ENCODE measurements around the gene TMEM18.

The TMEM18 gene

DNA sequence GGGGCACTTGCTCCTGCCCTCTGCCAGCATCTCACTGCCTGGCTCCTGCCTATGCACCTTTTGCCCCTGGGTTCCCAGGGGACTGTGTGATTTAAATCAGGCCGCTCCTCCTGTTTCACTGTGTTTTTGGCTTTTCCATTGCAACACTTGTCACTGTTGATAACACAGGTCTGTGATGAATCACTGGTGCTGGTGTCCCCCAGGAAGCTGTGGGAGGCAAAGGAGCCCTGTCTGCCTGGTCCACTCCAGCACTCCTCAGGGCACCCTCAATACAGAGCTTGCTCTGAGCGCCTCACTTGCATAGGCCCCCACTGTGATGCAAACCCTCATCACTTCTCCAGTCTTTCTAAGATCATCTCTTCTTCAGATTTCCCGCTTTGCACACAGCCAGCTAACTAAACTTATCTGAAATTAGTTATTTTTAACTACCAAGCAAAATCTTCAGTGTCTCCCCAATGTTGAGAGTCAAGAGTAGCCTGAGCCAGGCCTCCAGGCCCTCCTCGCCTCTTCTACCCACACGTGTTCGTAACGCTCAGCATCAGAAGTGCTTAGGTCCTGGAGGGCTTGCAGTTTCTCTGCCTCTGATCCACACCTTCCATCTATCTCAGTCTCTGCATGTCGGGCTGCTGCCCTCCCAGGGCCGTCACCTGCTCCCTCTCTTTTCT lies 2.8 kb downstream of the TMEM18 start:
- in situ Hi-C loops (cut with MboI; ENCODE audit: low sequenced_read_pairs, unreplicated experiment) = no loop called here

GRCh38 chr2:673615-674320 lies 3.4 kb downstream of the TMEM18 start:
- in situ Hi-C loops (cut with MboI; ENCODE audit: low sequenced_read_pairs, unreplicated experiment) = no loop called here
- TF ChIP-seq, protein P1, sequence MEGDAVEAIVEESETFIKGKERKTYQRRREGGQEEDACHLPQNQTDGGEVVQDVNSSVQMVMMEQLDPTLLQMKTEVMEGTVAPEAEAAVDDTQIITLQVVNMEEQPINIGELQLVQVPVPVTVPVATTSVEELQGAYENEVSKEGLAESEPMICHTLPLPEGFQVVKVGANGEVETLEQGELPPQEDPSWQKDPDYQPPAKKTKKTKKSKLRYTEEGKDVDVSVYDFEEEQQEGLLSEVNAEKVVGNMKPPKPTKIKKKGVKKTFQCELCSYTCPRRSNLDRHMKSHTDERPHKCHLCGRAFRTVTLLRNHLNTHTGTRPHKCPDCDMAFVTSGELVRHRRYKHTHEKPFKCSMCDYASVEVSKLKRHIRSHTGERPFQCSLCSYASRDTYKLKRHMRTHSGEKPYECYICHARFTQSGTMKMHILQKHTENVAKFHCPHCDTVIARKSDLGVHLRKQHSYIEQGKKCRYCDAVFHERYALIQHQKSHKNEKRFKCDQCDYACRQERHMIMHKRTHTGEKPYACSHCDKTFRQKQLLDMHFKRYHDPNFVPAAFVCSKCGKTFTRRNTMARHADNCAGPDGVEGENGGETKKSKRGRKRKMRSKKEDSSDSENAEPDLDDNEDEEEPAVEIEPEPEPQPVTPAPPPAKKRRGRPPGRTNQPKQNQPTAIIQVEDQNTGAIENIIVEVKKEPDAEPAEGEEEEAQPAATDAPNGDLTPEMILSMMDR (IDR thresholded peaks at IDR 0.05; ENCODE audit: borderline replicate concordance, control extremely low read depth, extremely low read depth, insufficient read depth, missing control alignments) = no peak
- DNase-seq (ENCODE audit: low spot score) = no peak

More for the DNA sequence above, 2.8 kb downstream of the TMEM18 start:
- DNase-seq (ENCODE audit: low spot score) = no peak
- TF ChIP-seq, protein P1 (IDR thresholded peaks at IDR 0.05; ENCODE audit: borderline replicate concordance, control extremely low read depth, extremely low read depth, insufficient read depth, missing control alignments) = no peak

- TF ChIP-seq, protein P1 (IDR thresholded peaks at IDR 0.05; ENCODE audit: borderline replicate concordance, control extremely low read depth, extremely low read depth, insufficient read depth, missing control alignments) = no peak
- DNase-seq (ENCODE audit: low spot score) = no peak
- in situ Hi-C loops (cut with MboI; ENCODE audit: low sequenced_read_pairs, unreplicated experiment) = no loop called here
Observed at GRCh38 chr2:673016-673415, 4.2 kb downstream of the TMEM18 start.

GRCh38 chr2:672606-672905 lies 4.7 kb downstream of the TMEM18 start:
- in situ Hi-C loops (cut with MboI; ENCODE audit: low sequenced_read_pairs, unreplicated experiment) = no loop called here
- TF ChIP-seq, protein P1 (IDR thresholded peaks at IDR 0.05; ENCODE audit: borderline replicate concordance, control extremely low read depth, extremely low read depth, insufficient read depth, missing control alignments) = no peak
- DNase-seq (ENCODE audit: low spot score) = no peak

- in situ Hi-C loops (cut with MboI; ENCODE audit: low sequenced_read_pairs, unreplicated experiment) = no loop called here
- TF ChIP-seq, protein P1 (IDR thresholded peaks at IDR 0.05; ENCODE audit: borderline replicate concordance, control extremely low read depth, extremely low read depth, insufficient read depth, missing control alignments) = no peak
- no peak for DNase-seq (ENCODE audit: low spot score)
Observed at GRCh38 chr2:671787-672605, 5.2 kb downstream of the TMEM18 start.

DNA sequence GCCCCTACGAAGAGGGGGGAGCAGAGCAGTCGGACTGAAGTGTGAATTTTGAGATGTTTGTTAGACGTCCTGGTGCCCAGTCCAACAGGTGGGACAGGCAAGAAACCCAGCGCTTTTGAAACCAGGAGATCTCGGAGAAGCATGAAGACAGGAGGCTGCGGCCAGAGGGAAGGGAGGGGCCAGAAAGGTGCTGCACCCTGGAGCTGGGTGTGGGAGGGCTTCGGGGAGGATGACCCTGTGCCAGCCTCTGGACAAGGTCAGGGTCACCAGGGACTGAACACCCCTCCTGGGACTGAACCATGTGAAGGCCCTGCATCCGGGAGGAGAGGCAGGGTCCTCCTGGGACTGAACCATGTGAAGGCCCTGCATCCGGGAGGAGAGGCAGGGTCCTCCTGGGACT lies 6.1 kb downstream of the TMEM18 start:
- in situ Hi-C loops (cut with MboI; ENCODE audit: low sequenced_read_pairs, unreplicated experiment) = no loop called here
- TF ChIP-seq, protein P1 (IDR thresholded peaks at IDR 0.05; ENCODE audit: borderline replicate concordance, control extremely low read depth, extremely low read depth, insufficient read depth, missing control alignments) = no peak
- DNase-seq (ENCODE audit: low spot score) = no peak
